ENCODE data around the gene GLIS1.

DNA sequence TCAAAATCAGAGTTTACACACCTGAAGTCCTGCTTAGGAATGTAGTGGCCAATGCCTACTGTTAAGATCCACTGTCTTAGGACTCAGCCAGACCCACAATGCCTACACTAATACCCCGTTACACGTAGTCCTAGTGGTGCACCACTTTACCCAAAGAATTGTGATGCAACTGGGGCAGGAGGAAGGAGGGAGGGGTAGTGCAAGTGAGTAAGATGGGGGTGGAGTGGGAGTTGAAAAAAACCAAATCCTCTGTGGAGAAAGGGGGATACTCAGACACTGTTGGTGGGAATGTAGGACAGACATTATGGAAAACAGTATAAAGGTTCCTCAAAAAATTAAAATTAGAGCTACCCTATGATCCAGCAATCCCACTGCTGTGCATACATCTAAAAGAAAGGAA is 19.5 kb downstream of the GLIS1 start:
- TF ChIP-seq, protein P1, sequence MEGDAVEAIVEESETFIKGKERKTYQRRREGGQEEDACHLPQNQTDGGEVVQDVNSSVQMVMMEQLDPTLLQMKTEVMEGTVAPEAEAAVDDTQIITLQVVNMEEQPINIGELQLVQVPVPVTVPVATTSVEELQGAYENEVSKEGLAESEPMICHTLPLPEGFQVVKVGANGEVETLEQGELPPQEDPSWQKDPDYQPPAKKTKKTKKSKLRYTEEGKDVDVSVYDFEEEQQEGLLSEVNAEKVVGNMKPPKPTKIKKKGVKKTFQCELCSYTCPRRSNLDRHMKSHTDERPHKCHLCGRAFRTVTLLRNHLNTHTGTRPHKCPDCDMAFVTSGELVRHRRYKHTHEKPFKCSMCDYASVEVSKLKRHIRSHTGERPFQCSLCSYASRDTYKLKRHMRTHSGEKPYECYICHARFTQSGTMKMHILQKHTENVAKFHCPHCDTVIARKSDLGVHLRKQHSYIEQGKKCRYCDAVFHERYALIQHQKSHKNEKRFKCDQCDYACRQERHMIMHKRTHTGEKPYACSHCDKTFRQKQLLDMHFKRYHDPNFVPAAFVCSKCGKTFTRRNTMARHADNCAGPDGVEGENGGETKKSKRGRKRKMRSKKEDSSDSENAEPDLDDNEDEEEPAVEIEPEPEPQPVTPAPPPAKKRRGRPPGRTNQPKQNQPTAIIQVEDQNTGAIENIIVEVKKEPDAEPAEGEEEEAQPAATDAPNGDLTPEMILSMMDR (IDR thresholded peaks at IDR 0.05; ENCODE audit: borderline replicate concordance, extremely low read depth, low read length, poor library complexity, severe bottlenecking) = no peak
- TF ChIP-seq EZH2 (IDR thresholded peaks at IDR 0.05; ENCODE audit: borderline replicate concordance, low read depth, low read length, severe bottlenecking) = no peak

Data from DND-41 (cell line).